GM19193 (cell line): ENCODE measurements around the gene PAPPA.

ENCODE experiments used
- POLR2A ChIP-seq: IDR thresholded peaks from 4 replicates; pipeline ENCODE4 v1.6.1; 2011; ENCODE audit not compliant: insufficient read depth, insufficient read length; ENCODE audit errors: extremely low read depth

Gene PAPPA

DNA sequence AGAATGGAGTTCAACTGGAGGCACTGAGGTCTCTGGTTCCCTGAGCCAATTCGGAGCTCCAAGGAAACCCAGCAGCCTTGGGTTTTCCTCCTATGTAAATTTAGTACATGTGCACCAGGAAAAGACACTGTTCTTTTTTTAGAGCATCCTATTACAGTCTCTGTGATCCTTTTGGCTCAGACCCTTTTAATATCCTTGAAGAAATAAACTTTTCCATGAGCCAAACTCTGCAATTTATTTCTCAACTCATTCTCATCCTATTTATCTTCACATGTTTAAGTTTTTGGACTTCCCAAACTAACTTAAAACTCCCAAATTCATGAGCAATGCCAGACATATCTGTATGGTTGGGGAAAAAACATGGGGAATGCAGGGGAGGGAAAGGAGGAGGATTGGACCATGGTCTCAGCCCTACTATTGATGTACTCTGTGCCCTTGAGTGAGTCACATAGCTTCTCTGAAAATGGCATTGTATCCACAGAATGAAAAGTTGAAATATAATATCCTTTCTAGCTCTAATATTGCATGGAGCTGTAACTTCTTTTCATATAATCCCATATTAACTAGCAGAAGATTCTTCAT, 76.6 kb downstream of the PAPPA start:
- TF ChIP-seq POLR2A = no peak

GRCh38 chr9:116232424-116233159, 79.0 kb downstream of the PAPPA start:
- TF ChIP-seq POLR2A = no peak

DNA sequence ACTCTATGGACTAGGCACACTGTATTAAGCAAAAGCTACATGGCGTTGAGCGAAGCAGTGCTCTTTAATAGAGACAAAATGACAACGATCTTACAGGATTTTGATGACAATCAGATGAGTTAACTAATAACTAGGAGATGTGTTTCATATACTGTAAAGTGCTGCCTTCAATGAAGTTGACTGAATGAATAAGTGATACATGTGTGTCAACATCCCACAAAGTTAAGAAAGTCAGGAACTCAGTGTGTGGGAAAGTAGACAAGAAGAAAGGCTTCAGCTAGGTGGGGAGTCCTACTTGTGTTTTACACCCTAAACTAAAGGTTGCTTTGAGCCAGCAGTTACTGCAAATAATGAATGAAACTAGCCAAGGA, 79.6 kb downstream of the PAPPA start:
- no peak for TF ChIP-seq POLR2A

GRCh38 chr9:116234081-116234480, 80.5 kb downstream of the PAPPA start:
- TF ChIP-seq POLR2A = no peak

DNA sequence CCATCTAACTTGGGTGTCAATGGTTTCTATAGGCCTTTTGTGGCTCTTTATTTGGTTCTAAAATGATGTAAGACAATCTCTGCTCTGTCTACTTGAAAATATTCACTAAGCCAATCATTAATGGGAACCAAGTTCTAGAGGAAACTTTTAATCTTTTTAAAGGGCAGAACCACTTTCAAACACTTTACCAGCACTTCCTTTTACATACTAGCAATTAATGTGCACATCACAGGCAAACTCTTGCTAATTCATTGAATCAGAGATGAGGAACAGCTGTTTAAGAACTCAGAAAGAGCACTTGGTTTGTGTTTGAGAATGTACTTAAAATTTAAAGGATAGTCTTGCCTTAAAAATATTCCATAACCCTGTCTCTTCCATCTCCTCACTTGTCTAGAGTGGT, 83.4 kb downstream of the PAPPA start:
- no peak for TF ChIP-seq POLR2A

GRCh38 chr9:116237456-116237855, 83.9 kb downstream of the PAPPA start:
- TF ChIP-seq POLR2A = no peak

GRCh38 chr9:116238225-116238624, 84.6 kb downstream of the PAPPA start:
- TF ChIP-seq POLR2A = no peak

- no peak for TF ChIP-seq POLR2A
Measured at GRCh38 chr9:116238776-116239340, 85.3 kb downstream of the PAPPA start.

- TF ChIP-seq POLR2A = no peak
Measured at GRCh38 chr9:116243708-116244107, 90.1 kb downstream of the PAPPA start.

DNA sequence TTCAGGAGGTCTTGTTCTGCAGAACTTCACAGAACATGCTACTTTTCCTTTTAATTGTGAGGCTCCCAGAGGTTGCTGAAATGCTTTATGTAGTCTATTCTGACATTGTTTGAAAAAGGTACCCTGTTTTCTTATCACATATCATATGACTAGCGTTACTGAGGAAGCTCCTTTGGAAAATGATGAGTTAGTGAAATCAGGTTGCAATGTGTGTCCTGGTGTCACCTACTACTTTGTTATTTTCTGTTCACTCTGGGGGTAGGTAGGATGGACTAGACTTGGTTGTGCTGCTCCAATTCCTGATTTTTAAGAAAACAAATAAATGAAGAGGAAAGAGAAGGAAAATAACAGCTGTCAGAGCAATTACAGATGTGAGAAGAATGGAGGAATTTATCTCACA, 93.7 kb downstream of the PAPPA start:
- no peak for TF ChIP-seq POLR2A

DNA sequence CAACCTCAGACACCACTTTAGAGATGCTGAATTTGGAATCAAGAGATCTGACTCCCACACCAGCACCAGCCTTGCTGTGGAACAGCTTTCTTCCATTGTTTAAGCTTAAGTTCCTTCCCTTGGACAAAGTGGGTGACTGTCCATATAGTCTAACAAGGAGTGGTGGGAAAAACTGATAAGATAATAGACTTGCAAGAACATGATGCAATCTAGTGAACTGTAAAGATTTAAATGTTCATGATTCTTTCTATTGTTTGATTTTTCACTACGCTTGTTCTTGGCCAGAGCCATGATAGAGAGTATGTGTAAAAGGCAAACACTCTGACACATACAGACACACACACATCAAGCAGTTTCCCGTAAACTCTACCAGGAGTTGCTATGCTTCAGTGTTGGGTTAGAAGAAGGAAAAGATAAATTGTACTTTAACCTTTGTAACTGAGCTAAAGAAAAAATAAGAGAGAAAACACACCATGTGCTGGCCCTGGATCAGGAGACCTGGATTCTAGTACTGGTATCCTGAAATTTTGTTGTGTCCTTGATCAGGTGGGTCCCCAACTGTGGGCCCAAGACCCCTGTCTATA, 94.3 kb downstream of the PAPPA start:
- no peak for TF ChIP-seq POLR2A

DNA sequence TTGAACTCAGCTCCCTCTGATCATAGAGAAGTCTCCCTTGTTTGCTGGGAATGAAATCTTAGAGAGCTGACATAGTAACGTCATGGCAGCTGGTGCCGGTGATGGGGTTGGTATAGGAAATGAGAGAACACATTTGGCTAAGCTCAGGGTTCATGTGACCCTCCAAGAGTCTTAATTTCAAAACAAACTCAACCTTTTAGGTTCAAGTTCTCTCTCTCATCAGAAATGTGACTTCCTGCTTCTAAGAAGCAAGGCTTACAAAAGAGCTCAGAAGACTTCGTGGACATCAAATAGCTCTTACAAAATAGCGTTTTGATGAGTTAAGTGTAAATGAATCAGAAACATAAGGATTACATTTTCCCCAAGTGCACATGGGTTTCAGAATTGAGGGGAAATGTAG, 97.3 kb downstream of the PAPPA start:
- no peak for TF ChIP-seq POLR2A

DNA sequence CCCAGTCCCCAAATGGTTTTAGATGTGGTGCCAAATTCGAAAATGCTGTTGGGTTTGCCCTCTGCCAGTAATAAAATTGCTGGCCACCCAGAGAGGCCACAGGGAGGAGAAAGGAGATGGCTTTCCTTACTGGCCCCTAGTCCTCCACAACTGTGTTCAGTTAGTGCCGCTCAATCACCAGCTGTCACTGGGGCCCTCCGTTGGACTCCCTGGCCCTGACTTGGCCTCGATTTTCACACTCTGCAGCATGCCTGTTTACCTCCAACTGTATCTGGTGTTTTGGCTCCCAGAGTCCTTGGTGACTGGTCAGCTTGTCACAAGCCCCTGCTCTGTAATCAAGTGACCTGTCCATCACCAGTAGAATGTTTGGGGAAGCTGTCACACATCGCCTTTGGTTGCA, 97.8 kb downstream of the PAPPA start:
- TF ChIP-seq POLR2A = no peak

DNA sequence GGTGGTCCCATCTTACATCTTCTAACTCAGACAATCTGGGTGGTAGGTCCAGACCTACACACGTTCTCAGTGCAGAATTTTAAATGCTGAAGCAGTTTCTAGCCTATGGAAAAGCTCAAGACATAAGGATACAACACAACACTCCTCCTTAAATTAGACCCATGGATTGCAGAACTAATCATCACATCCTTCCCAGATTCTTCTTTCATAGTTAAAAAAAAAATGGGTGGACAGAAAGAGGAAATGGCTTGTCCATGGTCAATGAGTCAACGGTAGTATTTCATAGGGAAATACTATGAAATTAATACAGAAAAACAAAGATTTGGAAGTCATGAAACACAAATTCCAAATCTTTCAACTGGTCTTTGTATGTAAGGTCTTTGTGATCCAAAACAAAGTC, 106.9 kb downstream of the PAPPA start:
- no peak for TF ChIP-seq POLR2A

DNA sequence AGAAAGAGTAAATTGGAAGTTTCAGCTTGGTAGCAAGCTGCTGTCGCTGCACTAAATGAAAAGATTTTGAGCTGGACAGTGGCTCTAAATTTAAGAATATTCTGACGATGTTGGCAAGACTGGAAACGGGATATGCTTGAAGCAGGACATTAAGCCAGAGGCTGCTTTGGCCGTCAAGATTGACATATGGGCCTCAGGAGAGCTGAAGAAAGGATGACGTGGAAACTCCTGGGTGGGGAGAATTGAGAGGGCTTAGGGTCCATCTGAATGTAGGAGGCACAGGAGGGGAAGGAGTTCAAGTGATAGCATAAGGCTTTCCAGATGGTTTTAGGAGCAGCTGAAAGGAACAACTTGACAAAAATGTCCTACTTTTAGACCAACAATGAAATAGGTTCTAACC, 108.9 kb downstream of the PAPPA start:
- TF ChIP-seq POLR2A = no peak

GRCh38 chr9:116264361-116264760, 110.8 kb downstream of the PAPPA start:
- TF ChIP-seq POLR2A = no peak

- no peak for TF ChIP-seq POLR2A
Measured at GRCh38 chr9:116267021-116267420, 113.4 kb downstream of the PAPPA start.

DNA sequence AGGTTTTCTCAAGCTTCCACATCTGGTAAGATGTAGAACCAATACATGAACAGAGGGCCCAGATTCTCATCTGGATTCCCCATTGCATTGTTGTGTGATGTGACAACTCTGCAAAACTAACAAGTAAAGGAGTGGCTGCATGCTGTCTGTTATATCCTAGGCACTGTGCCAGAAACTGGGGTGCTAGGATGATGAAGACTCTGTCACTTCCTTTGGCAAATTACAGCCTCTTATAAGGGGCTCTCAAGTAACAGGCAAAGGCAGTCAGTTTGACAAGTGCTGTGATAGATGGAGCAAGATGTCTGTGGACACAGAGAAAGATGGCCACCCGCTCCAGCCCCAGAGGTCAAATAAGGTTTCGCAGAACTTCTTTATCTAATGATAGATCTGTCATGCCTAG, 115.7 kb downstream of the PAPPA start:
- no peak for TF ChIP-seq POLR2A
